Natural killer cell treated with Interleukin-12 subunit alpha and Interleukin-12 subunit beta and Interleukin-15 and Interleukin-18, amount 100 ng/mL, for 72 hours (primary cell): ENCODE results near the gene CDHR3. TPM values are rescaled to one million over a fixed set of nuclear protein-coding genes. Genes with fewer than 3 reads are reported as not detected.
"Not testable (repeated sequence)": the region's sequence is repeated elsewhere in the genome, so short reads cannot be mapped to it uniquely, and the experiment has no call there.

Experiments
- ATAC-seq, 2 donors: fragments of 150-1000 bp; cut with Tn5 transposase in 1 of 2; sonication (Bioruptor Pico), chemical (Tn5 transposase) in 1 of 2; 2 replicates each; pipeline ENCODE4 v1.10.0; 2021
- DNase-seq: peaks from one replicate; pipeline ENCODE4 v3.0.0; 2022; ENCODE audit warnings: low spot score
- H3K27ac Mint-ChIP-seq, 2 donors: 1 replicate in 1 of 2; 2 replicates in 1 of 2; pipeline ENCODE4 v1.8.0; 2022; ENCODE audit warnings: mixed read lengths in 2 of 2, mild to moderate bottlenecking in 1 of 2, moderate library complexity in 1 of 2
- H3K27me3 Mint-ChIP-seq, 2 donors: 1 replicate in 1 of 2; 2 replicates in 1 of 2; pipeline ENCODE4 v1.8.0; 2022; ENCODE audit warnings: mixed read lengths in 2 of 2
- H3K36me3 Mint-ChIP-seq: one replicate; pipeline ENCODE4 v1.8.0; 2022; ENCODE audit warnings: mixed read lengths
- H3K4me1 Mint-ChIP-seq, 2 donors: 1 replicate in 1 of 2; 2 replicates in 1 of 2; pipeline ENCODE4 v1.8.0; 2022; ENCODE audit warnings: low read depth in 2 of 2, mixed read lengths in 2 of 2, mild to moderate bottlenecking in 1 of 2
- H3K4me3 Mint-ChIP-seq: one replicate; pipeline ENCODE4 v1.8.0; 2022; ENCODE audit warnings: mixed read lengths
- H3K9me3 Mint-ChIP-seq: 2 replicates; pipeline ENCODE4 v1.8.0; 2022; ENCODE audit warnings: mixed read lengths
- total RNA-seq, 2 donors: library from RNA; stranded (reverse); gene quantifications; one replicate each; pipeline ENCODE4 v1.2.3, GENCODE V29; 2022

Gene CDHR3
- total RNA-seq, 2 donors from 2014 or later = not detected

GRCh38 chr7:105941596-105941995 lies 21.5 kb upstream of the CDHR3 start:
- H3K4me3 Mint-ChIP-seq = no peak overlapping the region
- no peak for ATAC-seq
- peaks cover 0 to 13% of the 10 kb centered on the region in 2 donors for H3K27me3 Mint-ChIP-seq
- H3K9me3 Mint-ChIP-seq = no peaks in the 10 kb centered on the region
- no peaks in the 10 kb centered on the region for H3K4me1 Mint-ChIP-seq
- no peak for DNase-seq
- no peaks in the 10 kb centered on the region for H3K36me3 Mint-ChIP-seq
- H3K27ac Mint-ChIP-seq = no peak overlapping the region

DNA sequence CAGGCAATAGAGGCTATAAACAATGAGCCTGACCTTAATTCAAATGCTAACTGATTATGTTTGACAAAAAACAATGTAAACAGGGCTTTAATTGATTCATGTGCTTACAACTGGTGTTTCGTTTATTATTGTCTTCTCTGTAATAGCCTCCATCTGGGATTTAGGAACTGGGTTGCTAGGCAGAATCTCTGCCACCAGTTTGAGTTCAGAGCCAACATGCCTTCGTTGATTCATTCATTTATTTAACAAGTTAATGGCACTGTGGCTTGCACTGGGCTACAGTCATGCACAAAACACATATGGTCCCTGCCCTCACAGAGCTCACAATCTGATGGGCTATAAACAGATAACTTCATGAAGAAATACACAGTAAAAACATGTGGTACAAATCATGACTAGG lies 19.6 kb upstream of the CDHR3 start:
- Mint-ChIP-seq H3K9me3 (no peaks in the 10 kb centered on the region), H3K36me3 (no peaks in the 10 kb centered on the region), H3K4me3 (no peak overlapping the region), H3K4me1 (no peaks in the 10 kb centered on the region), H3K27ac (no peak overlapping the region), H3K27me3 (peaks cover 0 to 16% of the 10 kb centered on the region in 2 donors)
- ATAC-seq = no peak
- no peak for DNase-seq

DNA sequence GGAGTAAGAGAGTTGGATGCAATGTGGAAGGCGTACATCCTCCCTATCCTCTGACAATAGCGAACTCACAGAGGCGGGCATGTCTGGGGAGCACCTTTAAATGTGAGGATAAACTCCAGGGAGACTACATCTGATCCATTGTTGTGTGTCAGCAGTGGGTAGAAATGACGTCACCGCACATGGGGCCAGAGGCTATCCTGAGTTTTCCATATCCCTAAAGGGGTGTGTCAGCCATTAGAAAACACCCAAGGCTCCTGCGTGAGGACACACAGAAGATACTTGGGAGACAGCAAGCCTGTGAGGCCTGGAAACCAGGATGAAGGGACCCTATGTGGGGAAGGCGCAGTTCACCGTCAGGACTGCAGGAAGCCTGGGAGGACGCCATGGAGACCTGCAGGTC lies 17.2 kb upstream of the CDHR3 start:
- no peaks in the 10 kb centered on the region for H3K36me3 Mint-ChIP-seq
- ATAC-seq = no peak
- H3K4me3 Mint-ChIP-seq = no peak overlapping the region
- no peak for DNase-seq
- H3K27ac Mint-ChIP-seq = no peak overlapping the region
- H3K4me1 Mint-ChIP-seq = no peaks in the 10 kb centered on the region
- peaks cover 0 to 10% of the 10 kb centered on the region in 2 donors for H3K27me3 Mint-ChIP-seq
- H3K9me3 Mint-ChIP-seq = no peaks in the 10 kb centered on the region

DNA sequence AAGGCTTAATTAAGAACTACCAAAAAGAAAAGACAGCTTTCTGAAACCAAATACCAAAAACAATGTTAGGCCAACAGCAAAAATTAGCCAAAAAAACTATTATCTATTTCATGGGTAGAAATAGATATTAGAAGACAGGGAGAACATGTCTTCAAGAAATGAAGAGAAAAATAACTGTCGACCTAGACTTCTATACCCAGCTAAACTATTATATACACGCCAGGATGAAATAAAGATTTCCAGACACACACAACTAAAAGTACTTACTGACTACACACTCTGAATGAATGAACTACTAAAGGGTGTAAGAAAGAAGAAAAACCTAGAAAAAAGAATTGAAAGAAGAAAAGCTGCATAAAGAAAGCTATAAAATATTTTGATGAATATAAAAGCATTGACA lies 11.5 kb upstream of the CDHR3 start:
- DNase-seq (no peak), ATAC-seq (no peak)
- Mint-ChIP-seq H3K4me3 (no peak overlapping the region), H3K27ac (no peak overlapping the region), H3K27me3 (peaks cover 0 to 7% of the 10 kb centered on the region in 2 donors), H3K9me3 (peaks cover 3% of the 10 kb centered on the region), H3K36me3 (peaks cover 6% of the 10 kb centered on the region), H3K4me1 (no peaks in the 10 kb centered on the region)

GRCh38 chr7:105952917-105953595 lies 10.0 kb upstream of the CDHR3 start:
- H3K27ac Mint-ChIP-seq = no peak overlapping the region
- peaks cover 3% of the 10 kb centered on the region for H3K9me3 Mint-ChIP-seq
- H3K36me3 Mint-ChIP-seq = peaks cover 6% of the 10 kb centered on the region
- DNase-seq (no peak), ATAC-seq (no peak)
- H3K27me3 Mint-ChIP-seq = peaks cover 0 to 6% of the 10 kb centered on the region in 2 donors
- H3K4me1 Mint-ChIP-seq = no peaks in the 10 kb centered on the region
- no peak overlapping the region for H3K4me3 Mint-ChIP-seq

DNA sequence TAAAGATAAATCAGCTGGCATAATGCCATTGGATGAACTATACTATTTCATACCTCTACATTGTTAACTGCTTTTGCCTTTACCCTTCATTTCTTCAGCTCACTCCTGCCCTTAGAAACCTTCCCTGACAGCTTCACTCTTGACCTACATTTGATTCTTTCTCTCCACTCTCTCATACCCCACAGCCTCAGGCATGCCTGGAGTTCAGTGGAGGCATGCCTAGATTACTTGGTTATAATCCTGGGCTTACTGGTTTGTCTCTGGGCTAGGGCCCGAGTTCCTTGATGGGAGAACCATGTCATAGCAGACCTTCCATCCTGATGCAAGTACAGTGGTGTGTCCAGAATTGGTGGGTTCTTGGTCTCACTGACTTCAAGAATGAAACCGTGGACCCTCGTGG lies 8.4 kb upstream of the CDHR3 start:
- Mint-ChIP-seq H3K27ac (no peak overlapping the region), H3K36me3 (peaks cover 6% of the 10 kb centered on the region), H3K4me1 (no peaks in the 10 kb centered on the region), H3K4me3 (no peak overlapping the region), H3K27me3 (peaks cover 0 to 6% of the 10 kb centered on the region in 2 donors), H3K9me3 (peaks cover 3% of the 10 kb centered on the region)
- DNase-seq (no peak), ATAC-seq (no peak)

GRCh38 chr7:105955651-105956466 lies 7.2 kb upstream of the CDHR3 start:
- H3K27ac Mint-ChIP-seq, ATAC-seq, H3K4me1 Mint-ChIP-seq, DNase-seq, H3K4me3 Mint-ChIP-seq, H3K27me3 Mint-ChIP-seq, H3K36me3 Mint-ChIP-seq, H3K9me3 Mint-ChIP-seq: not testable (repeated sequence)

GRCh38 chr7:105958012-105958411 lies 5.1 kb upstream of the CDHR3 start:
- no peak for DNase-seq
- no peak overlapping the region for H3K27ac Mint-ChIP-seq
- H3K4me1 Mint-ChIP-seq = no peaks in the 10 kb centered on the region
- H3K9me3 Mint-ChIP-seq = no peaks in the 10 kb centered on the region
- H3K36me3 Mint-ChIP-seq = no peaks in the 10 kb centered on the region
- ATAC-seq = no peak
- peaks cover 0 to 3% of the 10 kb centered on the region in 2 donors for H3K27me3 Mint-ChIP-seq
- H3K4me3 Mint-ChIP-seq = no peak overlapping the region

DNA sequence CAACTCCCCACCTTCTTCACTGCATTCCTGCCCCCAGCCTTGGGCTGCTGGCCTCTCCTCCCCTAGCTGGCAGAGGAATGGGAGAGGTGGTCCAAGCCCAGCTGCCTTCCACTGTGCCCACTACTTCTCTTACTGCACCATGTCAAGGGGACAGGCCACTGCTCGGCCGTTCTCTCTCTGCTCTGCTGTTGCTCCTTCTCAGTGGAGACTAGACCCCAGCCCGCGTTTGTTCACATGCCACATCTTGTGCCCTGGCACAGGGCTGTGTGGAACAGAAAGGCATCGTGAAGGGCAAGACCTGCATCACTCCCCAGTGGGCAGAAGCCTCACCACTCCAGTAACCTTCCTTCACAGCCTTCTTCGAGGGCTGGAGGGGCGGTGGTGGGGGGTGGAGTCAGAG lies 711 bp upstream of the CDHR3 start:
- H3K27me3 Mint-ChIP-seq = peaks cover 0 to 3% of the 10 kb centered on the region in 2 donors

DNA sequence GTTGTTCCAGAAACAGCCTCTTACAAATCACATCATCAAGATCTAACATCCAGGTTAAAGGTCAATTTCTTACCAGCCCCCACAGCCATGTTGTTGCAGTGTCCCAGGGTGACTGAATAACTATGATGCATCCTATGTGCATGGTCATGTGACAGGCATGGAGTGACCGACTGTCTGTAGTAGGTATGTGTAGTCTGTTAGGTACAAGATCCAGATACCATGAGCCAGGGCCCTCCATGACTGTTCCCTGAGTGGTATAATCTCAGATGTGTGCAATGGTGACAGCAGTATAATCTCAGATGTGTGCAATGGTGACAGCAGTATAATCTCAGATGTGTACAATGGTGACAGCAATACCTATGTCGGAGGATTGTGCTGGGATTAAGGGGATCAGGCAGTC lies 8.8 kb downstream of the CDHR3 start:
- Mint-ChIP-seq H3K27me3 (peaks cover 3 to 7% of the 10 kb centered on the region in 2 donors), H3K36me3 (no peaks in the 10 kb centered on the region), H3K4me1 (no peaks in the 10 kb centered on the region), H3K27ac (no peak overlapping the region), H3K4me3 (no peak overlapping the region), H3K9me3 (no peaks in the 10 kb centered on the region)
- ATAC-seq (peak in 1 of 2 donors; percentile 38), DNase-seq (no peak)

More for the DNA sequence above, 711 bp upstream of the CDHR3 start:
- DNase-seq (no peak), ATAC-seq (peak in 1 of 2 donors; percentile 27)
- Mint-ChIP-seq H3K36me3 (no peaks in the 10 kb centered on the region), H3K4me3 (no peak overlapping the region), H3K4me1 (no peaks in the 10 kb centered on the region), H3K27ac (no peak overlapping the region), H3K9me3 (no peaks in the 10 kb centered on the region)

DNA sequence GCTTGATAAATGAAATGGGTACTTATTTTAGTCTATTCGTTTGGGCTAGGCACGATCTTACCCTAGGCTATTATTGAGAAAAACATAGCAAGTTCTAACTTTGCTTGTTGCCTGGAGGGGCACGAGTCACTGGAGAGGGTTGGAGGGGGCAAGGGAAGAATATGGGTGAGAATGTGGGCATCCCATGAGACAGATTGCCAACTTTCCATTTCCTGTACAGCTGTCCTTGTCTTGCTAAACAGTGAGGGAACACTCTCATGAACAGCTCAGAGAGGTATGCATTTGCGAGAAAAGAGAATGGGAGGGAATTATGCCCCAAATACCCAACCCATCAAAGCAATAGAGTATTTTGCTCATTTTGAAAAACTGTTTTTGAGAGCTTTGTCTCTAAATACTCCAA lies 9.2 kb downstream of the CDHR3 start:
- no peak overlapping the region for H3K4me3 Mint-ChIP-seq
- peaks cover 3 to 7% of the 10 kb centered on the region in 2 donors for H3K27me3 Mint-ChIP-seq
- H3K9me3 Mint-ChIP-seq = no peaks in the 10 kb centered on the region
- H3K36me3 Mint-ChIP-seq = no peaks in the 10 kb centered on the region
- ATAC-seq = no peak
- H3K27ac Mint-ChIP-seq = no peak overlapping the region
- H3K4me1 Mint-ChIP-seq = no peaks in the 10 kb centered on the region
- no peak for DNase-seq

- DNase-seq (no peak), ATAC-seq (no peak)
- no peak overlapping the region for H3K4me3 Mint-ChIP-seq
- H3K27me3 Mint-ChIP-seq = peaks cover 3 to 7% of the 10 kb centered on the region in 2 donors
- H3K27ac Mint-ChIP-seq = no peak overlapping the region
- no peaks in the 10 kb centered on the region for H3K36me3 Mint-ChIP-seq
- no peaks in the 10 kb centered on the region for H3K4me1 Mint-ChIP-seq
- H3K9me3 Mint-ChIP-seq = no peaks in the 10 kb centered on the region
Measured at GRCh38 chr7:105974471-105974870, 11.4 kb downstream of the CDHR3 start.

GRCh38 chr7:105975770-105976417 lies 12.8 kb downstream of the CDHR3 start:
- Mint-ChIP-seq H3K27ac (no peak overlapping the region), H3K36me3 (no peaks in the 10 kb centered on the region), H3K4me1 (no peaks in the 10 kb centered on the region), H3K27me3 (peaks cover 3 to 7% of the 10 kb centered on the region in 2 donors), H3K4me3 (no peak overlapping the region), H3K9me3 (no peaks in the 10 kb centered on the region)
- DNase-seq (no peak), ATAC-seq (no peak)

DNA sequence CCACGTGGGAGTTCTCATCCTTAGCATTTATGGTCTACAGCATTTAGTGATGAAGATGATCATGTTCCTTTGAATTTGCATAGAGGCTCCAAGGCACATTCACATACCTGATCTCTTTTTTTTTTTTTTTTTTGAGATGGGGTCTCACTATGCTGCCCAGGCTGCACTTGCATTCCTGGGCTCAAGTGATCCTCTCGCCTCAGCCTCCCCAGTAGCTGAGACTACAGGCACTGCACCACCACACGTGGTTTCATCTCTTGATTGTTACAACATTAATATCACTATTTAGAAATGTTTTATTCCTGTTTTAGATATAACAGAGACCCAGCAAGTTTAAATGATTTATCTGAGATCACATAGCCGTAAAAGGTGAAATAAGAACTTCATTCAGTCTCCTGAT lies 13.8 kb downstream of the CDHR3 start:
- Mint-ChIP-seq H3K36me3 (no peaks in the 10 kb centered on the region), H3K27ac (no peak overlapping the region), H3K27me3 (peaks cover 5 to 11% of the 10 kb centered on the region in 2 donors), H3K9me3 (no peaks in the 10 kb centered on the region), H3K4me3 (no peak overlapping the region), H3K4me1 (no peaks in the 10 kb centered on the region)
- ATAC-seq (no peak), DNase-seq (no peak)
